SK-MEL-5 (cell line): ENCODE measurements around the gene OSTN. TPM values are rescaled to one million over a fixed set of nuclear protein-coding genes. Genes with fewer than 3 reads are reported as not detected.
"Not testable (repeated sequence)": the region's sequence is repeated elsewhere in the genome, so short reads cannot be mapped to it uniquely, and the experiment has no call there.

ENCODE experiments used
- DNase-seq: peaks from one replicate; pipeline ENCODE4 v3.0.0-alpha.2; 2016; ENCODE audit warnings: low read depth, low spot score
- in situ Hi-C: cut with HindIII; loops from 2 replicates; pipeline ENCODE4 v1.10.0; 2016; ENCODE audit warnings: low sequenced_read_pairs, high pct_unique_total_duplicates, low pct_unique_long_range_greater_than_20kb
- polyA plus RNA-seq, 2 experiments: library from polyadenylated mRNA; depleted of rRNA; stranded (reverse); fragments of >200 nt; gene quantifications; 2 replicates each; pipeline ENCODE4 v1.2.3, GENCODE V29; 2015
- total RNA-seq: library from RNA; depleted of rRNA; stranded (reverse); fragments of >200 nt; shearing (Covaris generic); gene quantifications from 2 replicates; pipeline ENCODE4 v1.2.3, GENCODE V29; 2014; rRNA removed

The OSTN gene, protein sequence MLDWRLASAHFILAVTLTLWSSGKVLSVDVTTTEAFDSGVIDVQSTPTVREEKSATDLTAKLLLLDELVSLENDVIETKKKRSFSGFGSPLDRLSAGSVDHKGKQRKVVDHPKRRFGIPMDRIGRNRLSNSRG
- not detected in 2 replicates for total RNA-seq
- not detected in 2 replicates for polyA plus RNA-seq (2015; cell fraction: cytosol; rRNA removed)
- 0.33 and 0.69 TPM in 2 replicates for polyA plus RNA-seq (2015; cell fraction: nucleus; rRNA removed)

DNA sequence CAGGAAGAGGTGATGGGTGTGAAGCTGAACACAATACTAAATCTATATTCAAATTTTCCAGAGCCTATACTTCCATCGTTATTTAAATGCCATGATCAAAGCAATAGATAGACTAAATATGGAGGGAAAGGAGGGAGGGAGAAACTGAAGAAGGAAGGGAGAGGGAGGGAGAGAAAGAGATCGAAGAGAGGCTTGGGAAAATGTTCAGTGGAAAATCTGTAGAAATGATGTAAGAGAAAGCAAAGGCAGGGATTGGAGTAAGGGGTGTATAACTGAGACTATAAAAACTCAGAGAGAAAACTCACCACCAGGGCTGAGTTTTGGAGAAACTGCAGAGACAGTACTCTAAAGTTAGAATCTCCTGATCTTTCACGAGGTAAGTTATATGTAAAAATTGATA, at the start of gene OSTN:
OSTN (plus strand) TSS at position 310 of the 400 bp plus-strand sequence. CDS start 13,292 bp downstream, outside the sequence.
- in situ Hi-C loops: no loop called here
- peak; percentile 5 for DNase-seq

DNA sequence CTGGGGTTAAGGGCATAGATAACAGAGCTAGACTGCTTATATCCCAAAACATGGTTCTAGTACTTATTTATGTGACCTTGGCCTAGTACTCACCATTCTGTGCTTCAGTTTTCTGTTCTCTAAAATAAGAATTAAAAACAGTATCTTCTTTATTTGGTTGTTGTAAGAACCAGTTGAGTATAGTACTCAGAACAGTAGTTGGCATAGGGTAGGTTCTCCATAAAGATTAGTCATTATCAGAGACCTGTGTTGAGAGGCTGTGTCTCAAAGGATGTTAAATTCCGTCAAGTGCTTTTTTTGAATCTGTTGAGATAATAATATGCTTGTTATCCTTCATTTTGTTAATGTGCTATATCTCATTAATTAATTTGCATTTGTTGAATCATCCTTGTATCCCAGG, 47.4 kb upstream of the OSTN start:
- no peak for DNase-seq
- in situ Hi-C loops: no loop called here

DNA sequence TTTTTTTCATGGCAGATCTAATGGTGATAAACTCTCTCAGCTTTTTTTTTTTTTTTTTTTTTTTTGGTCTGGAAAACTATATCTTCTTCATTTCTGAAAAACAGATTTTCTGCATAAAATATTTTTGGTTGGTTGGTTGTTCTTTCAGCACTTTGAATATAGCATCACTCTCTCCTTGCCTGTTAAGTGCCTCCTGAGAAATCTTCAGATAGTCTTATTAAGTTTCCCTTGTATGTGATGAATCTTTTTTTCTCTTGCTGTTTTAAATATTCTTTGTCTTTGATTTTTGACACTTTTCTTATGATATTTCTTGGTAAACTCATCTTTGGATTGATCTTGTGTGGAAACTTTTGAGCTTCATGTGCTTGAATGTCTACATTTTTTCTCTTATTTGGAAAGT, 44.2 kb upstream of the OSTN start:
- DNase-seq: no peak
- in situ Hi-C loops: no loop called here

DNA sequence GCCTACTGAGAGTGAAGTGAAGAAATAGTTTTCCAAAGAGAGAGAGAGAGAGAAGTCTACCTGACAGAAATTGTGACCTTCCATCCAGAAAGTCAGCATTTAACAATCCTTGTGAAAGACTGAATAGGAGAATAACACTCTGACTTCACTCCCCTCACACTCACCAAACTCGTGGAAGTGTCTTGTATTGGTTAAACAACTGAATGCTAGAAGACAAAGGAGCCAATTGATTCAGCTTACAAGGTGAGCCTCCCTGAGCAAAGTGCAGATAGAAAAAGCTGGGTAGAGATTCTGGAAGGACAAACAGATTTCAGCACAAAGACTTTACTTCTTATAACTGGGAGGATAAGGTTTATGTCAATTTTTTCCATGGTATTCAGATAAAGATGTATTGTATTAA, 40.8 kb upstream of the OSTN start:
- in situ Hi-C loops: no loop called here
- no peak for DNase-seq

DNA sequence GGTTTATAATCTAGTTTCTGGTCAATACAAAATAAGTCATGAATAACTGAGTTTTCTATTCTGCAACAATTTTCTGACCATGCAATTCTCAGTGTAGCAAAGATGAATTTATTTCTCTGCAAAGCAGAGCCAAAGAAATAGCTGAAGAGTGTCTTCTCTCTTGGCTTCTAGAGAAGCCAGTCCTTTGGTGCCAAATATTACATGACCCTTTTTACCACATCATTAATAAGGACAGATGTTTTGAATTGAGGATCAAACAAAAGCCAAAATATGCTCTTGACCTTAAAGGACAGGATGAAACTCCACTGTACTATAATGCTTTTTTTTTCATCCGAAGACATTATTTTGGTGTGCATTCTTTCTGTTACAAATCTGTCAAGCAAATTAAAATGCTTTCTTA, 40.2 kb upstream of the OSTN start:
- in situ Hi-C loops: no loop called here
- DNase-seq: no peak

DNA sequence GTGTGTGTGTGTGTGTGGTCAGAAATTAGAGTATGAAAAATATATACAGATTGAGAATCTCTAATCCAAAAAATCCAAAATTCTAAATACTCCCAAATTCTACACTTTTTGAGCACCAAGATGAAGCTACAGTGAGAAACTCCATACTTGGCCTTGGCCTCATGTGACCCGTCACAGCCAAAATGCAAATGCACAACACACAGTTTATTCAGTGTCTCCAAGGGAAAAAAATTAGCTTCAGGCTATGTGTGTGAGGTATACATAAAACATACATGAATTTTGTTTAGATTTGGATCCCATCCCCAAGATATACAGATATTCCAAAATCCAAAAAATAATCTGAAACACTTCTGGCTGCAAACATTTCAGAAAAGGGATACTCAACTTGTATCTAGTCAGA, 33.2 kb upstream of the OSTN start:
- in situ Hi-C loops: no loop called here
- no peak for DNase-seq

DNA sequence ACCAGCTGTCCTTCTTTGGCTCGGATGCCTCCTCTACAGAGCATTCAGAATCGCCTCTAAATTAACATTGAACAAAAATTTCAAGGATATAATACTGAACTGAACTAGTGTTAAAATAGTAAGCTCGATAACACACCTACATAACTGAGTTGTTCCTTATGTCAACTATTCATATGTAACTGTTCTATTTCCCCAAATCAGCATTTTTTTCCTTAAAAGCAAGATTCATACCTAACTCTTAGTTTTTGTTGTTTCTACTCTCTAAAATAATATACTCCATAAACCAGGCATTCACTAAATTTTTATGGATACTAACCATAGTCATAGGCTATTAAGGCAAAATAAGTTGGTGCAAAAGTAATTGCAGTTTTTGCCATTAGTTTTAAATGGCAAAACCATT, 32.7 kb upstream of the OSTN start:
- no peak for DNase-seq
- in situ Hi-C loops: no loop called here

DNA sequence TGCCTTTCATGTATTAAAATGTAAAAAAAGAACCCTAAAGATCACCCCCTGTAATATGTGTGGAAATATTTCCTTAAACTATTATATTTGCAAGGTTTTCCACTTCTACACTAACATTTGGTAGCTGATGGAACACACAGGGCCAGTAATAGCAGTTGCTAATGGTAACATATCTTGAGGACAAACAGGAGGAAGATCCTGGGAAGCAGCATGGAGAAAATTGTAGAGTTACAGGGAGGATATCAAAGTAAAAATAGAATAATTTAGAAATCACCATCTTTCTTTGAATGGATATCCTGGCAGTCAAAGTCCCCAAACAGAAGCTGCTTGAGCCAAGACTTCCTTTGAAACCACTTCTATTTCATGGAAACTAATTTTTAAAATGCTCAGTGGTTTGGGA, 29.5 kb upstream of the OSTN start:
- in situ Hi-C loops: no loop called here
- DNase-seq: no peak

DNA sequence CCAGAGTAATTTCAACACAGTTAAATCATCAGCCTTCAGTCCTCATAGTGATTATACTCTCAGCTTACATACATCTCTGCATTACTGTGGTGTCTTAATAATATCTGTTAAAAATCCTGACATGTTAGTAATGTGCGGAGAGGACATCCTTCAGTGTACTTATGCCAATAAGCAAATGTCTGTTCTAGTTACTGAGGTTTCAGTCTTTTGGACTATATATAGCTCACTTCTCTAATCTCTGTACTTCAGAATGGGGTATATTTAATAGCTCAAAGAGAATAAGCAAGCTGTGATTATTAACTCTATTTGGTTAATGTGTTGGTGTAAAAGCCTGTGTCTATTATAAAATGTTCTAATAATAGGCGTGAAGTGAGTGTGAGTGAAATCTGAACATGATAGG, 28.9 kb upstream of the OSTN start:
- DNase-seq: no peak
- in situ Hi-C loops: no loop called here

DNA sequence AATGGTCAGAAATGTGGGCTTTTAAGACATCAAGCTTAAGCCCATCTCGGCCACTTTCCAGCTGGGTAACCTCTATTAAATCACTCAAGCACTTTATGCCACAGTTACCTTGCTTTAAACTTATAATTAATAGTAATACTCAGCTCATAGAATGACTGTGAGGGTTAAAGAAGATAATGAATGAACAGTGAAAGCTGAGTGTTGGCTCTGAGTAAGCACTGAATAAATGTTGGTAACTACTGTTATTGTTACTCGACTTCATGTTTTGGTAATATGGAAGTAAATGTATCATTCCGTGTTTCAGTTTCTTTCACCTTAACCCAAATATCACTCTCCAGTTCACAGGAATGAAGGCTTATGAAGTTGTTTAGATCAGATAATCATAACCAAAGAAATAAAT, 23.9 kb upstream of the OSTN start:
- in situ Hi-C loops: no loop called here
- DNase-seq: no peak

DNA sequence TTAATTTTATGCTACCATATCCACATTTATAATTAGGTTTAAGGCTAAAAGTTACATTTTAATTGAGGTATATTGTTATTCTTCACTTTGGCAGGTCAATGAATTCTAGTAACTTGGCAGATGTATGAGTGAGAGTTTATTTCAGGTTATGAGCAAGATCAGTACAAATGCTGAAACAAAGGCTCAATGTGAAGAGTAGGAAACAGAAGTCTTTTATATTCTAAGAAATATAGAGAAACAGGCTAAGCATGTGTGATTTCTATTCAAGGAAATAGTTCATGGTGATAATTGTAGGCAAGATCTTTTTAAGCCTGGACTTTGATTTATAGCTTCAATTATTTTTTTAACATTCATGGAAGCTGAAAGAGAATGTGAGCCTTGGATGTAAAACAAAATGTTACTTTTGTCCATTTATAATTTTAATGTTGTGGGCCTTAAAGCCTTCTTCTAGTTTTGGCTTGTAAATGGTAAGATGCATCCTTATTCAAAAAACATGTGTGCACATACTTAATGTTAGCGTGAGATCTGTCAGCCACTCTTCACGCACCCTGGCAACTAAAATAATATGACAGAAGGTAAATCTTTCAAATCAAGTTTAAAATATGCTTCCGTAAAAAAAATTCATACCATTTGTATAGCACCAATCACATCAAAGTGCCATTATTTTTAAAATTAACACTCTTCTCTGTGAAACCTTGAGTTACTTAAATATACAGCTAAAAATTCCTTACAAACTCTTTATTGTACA, 22.8 kb upstream of the OSTN start:
- in situ Hi-C loops: no loop called here
- DNase-seq: peak; percentile 16

DNA sequence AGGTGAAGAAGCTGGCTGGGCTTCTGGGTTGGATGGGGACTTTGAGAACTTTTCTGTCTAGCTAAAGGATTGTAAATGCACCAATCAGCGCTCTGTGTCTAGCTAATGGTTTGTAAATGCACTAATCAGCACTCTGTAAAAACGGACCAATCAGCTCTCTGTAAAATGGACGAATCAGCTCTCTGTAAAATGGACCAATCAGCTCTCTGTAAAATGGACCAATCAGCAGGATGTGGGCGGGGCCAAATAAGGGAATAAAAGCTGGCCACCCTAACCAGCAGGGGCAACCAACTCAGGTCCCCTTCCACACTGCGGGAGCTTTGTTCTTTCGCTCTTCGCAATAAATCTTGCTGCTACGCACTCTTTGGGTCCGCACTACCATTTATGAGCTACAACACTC, 13.7 kb upstream of the OSTN start:
- in situ Hi-C loops, DNase-seq: not testable (repeated sequence)

DNA sequence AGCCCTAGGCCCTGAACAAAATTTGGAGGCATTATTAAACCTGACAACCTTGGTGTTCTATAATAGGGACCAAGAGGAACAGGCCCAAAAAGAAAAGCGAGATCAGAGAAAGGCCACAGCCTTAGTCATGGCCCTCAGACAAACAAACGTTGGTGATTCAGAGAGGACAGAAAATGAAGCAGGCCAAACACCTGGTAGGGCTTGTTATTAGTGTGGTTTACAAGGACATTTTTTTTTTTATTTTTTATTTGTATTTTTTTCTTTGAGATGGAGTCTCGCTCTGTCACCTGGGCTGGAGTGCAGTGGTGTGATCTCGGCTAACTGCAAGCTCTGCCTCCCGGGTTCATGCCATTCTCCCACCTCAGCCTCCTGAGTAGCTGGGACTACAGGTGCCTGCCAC, 10.8 kb upstream of the OSTN start:
- DNase-seq, in situ Hi-C loops: not testable (repeated sequence)

DNA sequence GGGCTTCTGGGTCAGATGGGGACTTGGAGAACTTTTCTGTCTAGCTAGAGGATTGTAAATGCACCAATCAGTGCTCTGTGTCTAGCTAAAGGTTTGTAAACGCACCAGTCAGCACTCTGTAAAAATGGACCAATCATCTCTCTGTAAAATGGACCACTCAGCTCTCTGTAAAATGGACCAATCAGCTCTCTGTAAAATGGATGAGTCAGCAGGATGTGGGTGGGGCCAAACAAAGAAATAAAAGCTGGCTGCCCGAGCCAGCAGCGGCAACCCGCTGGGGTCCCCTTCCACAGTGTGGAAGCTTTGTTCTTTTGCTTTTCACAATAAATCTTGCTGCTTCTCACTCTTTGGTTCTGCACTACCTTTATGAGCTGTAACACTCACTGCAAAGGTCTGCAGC, 6.8 kb upstream of the OSTN start:
- DNase-seq, in situ Hi-C loops: not testable (repeated sequence)

DNA sequence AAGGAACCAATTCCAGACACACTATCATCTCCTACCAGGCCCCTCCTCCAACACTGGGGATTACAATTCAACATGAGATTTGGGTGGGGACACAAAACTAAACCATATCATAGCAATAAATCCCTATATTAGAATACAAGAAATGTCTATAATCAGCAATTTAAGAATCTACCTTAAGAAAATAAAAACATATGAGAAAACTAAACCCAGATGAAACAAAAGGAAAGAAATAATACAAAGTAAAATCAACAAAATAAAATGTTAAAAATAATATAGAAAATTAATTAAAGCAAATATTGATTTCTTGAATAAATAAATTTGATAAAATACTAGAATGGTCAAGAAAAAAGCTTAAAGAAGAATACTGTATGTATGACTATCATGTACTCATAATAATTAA, 6.1 kb upstream of the OSTN start:
- no peak for DNase-seq
- in situ Hi-C loops: no loop called here

DNA sequence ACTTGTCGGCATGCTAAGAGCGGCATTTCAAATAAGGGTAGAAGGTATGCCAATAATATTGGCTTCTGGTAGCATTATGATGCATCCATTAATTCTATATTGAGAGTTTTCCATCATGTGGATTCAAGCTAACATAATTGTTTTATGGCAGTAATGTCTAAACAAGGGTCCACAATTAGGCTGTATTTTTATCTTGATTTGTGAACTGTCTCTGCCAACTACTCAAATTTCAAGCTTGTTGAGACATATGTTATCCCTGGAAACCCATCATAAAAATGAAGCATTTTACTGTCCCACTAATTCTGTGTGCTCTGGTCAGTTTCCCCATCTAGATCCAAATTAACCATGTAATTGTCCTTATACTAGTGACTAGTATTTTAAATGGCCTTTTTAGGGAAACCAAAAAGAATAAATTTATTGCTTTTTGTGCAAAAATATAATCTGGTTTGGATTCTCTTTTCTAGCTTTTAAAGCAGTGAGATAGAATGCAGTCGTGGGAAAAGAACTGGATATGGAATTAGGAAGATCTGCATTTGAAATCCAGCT, 1.2 kb upstream of the OSTN start:
- DNase-seq: no peak
- in situ Hi-C loops: no loop called here

DNA sequence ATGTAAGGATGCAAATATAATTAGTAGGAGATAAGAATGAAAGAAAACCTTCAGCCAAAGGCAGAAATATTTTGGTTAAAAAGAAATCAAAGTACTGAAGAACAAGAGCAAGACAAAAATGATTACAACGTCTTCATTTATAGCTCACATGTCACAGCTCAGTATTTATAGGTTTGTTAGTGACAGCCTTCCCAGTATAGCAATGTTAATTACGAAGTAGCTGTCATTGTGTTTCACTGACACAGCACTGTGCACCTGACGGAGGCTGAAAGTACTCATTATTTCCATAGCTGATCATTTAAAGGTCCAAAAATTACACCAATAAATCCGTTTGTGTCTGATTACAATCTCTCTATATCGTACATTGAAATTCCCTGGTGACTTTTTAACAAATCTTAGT, 561 bp upstream of the OSTN start:
- in situ Hi-C loops: no loop called here
- no peak for DNase-seq

DNA sequence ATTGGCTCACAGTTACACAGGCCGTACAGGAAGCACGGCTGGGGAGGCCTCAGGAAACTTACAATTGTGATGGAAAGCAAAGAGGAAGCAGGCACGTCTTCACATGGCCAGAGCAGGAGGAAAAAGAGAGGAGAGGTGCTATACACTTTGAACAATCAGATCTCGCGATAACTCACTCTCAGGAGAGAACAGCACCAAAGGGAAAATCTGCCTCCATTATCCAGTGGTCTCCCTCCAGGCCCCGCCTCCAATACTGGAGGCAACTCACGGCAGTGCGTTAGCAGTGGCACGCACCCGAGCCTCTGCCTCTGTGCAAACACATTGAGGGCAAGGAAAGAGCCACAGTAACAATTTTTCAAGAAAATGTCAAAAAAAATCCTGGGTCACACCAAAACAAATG, 11.0 kb downstream of the OSTN start:
- no peak for DNase-seq
- in situ Hi-C loops: no loop called here

DNA sequence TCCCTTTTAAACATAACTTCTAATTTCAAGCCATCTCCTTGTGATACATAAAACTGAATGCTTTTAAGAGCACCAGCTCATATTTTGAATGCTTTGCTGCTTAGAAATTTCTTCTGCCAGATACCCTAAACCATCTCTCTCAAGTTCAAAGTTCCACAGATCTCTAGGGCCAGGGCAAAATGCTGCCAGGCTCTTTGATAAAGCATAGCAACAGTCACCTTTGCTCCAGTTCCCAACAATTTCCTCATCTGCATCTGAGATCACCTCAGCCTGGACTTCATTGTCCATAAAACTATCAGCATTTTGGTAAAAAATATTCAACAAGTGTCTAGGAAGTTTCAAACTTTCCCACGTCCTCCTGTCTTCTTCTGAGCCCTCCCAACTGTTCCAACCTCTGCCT, 17.5 kb downstream of the OSTN start:
- in situ Hi-C loops: no loop called here

More for the DNA sequence above, 17.5 kb downstream of the OSTN start:
- DNase-seq: no peak
